Coronary artery (tissue), 2 donors: ENCODE data around the gene KCNAB2.
"Not testable (repeated sequence)": the region's sequence is repeated elsewhere in the genome, so short reads cannot be mapped to it uniquely, and the experiment has no call there.

Source experiments
- DNase-seq: peaks from one replicate; pipeline ENCODE4 v3.0.0-alpha.2; 2017; ENCODE audit warnings: low spot score
- H3K27ac ChIP-seq, 2 donors: fragments of 200-600 bp; sonication (generic); one replicate each; pipeline ENCODE4 v1.5.1; 2016 to 2019
- H3K4me3 ChIP-seq: fragments of 200-600 bp; sonication (generic); 2 replicates; pipeline ENCODE4 v1.5.1; 2016; ENCODE audit warnings: mild to moderate bottlenecking, moderate library complexity
- CTCF ChIP-seq: fragments of 200-600 bp; sonication (generic); IDR thresholded peaks from one replicate; pipeline ENCODE4 v1.5.1; 2019; ENCODE audit warnings: antibody characterized with exemption

KCNAB2 gene

GRCh38 chr1:6056572-6056948 lies 10.9 kb downstream of the KCNAB2 start:
- no peak for DNase-seq
- H3K27ac ChIP-seq: no peak overlapping the region
- H3K4me3 ChIP-seq: no peak overlapping the region
- TF ChIP-seq CTCF: no peak

- no peak overlapping the region for H3K4me3 ChIP-seq
- DNase-seq: no peak
- no peak overlapping the region for H3K27ac ChIP-seq
- no peak for TF ChIP-seq CTCF
These were observed 11.6 kb downstream of the KCNAB2 start for GRCh38 chr1:6057170-6057845.

- no peak for TF ChIP-seq CTCF
- DNase-seq: no peak
- Histone ChIP-seq H3K27ac (no peak overlapping the region), H3K4me3 (no peak overlapping the region)
These were observed 14.2 kb downstream of the KCNAB2 start for GRCh38 chr1:6059866-6060265.

GRCh38 chr1:6062670-6063069 lies 17.0 kb downstream of the KCNAB2 start:
- DNase-seq: no peak
- Histone ChIP-seq H3K4me3 (no peak overlapping the region), H3K27ac (no peak overlapping the region)
- TF ChIP-seq CTCF: no peak

- not testable (repeated sequence) for H3K4me3 ChIP-seq
These were observed 17.9 kb downstream of the KCNAB2 start for GRCh38 chr1:6063532-6064053.

GRCh38 chr1:6065093-6065858 lies 19.6 kb downstream of the KCNAB2 start:
- no peak for DNase-seq
- Histone ChIP-seq H3K27ac (no peak overlapping the region), H3K4me3 (no peak overlapping the region)
- no peak for TF ChIP-seq CTCF

More at GRCh38 chr1:6063532-6064053, 17.9 kb downstream of the KCNAB2 start:
- not testable (repeated sequence) for DNase-seq, H3K27ac ChIP-seq

GRCh38 chr1:6066680-6067079 lies 21.0 kb downstream of the KCNAB2 start:
- TF ChIP-seq CTCF: no peak
- no peak overlapping the region for H3K27ac ChIP-seq
- DNase-seq: no peak
- H3K4me3 ChIP-seq: no peak overlapping the region
